Right lobe of liver (tissue), 4 donors: ENCODE results near the gene PHYHIPL.

Experiments
- CTCF ChIP-seq, 4 donors: fragments of 200-600 bp in 3 of 4; fragments of 450-650 bp in 1 of 4; IDR thresholded peaks; one replicate each; pipeline versions ENCODE4 v1.5.1 to v1.8.0; 2016 to 2022; ENCODE audit warnings: antibody characterized with exemption in 4 of 4, mild to moderate bottlenecking in 2 of 4
- POLR2A ChIP-seq: fragments of 450-650 bp; IDR thresholded peaks from one replicate; pipeline ENCODE4 v1.6.1; 2017; ENCODE audit warnings: antibody characterized with exemption, mild to moderate bottlenecking
- donor health status: DM: no; HTN: no; CAD: no.
- donor health status: DM: no; HTN: no; CAD: no.
- donor health status: DM: no; HTN: yes; CAD: no.

DNA sequence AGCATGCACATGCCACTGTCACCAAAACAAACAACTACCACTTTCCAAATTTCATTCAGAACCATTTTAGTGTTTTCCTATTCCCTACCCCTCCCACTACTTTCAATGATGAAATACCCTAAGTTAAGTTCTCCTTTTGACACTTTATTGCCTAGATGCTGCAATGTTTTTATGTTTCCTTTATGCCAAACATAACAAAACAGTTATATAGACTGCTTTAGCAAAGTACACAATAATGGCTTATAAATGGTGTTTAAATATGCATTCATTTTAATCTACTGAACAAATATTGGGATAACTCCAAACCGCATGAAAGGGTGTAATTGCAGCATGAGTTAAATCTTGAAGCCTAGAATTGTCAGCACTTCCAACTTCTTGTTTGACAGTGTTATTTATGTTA, 69.2 kb downstream of the PHYHIPL start:
- TF ChIP-seq CTCF (IDR thresholded peaks at IDR 0.05) = no peak
- no peak for TF ChIP-seq POLR2A
